Measurements from ENCODE around the gene KCNK5.

DNA sequence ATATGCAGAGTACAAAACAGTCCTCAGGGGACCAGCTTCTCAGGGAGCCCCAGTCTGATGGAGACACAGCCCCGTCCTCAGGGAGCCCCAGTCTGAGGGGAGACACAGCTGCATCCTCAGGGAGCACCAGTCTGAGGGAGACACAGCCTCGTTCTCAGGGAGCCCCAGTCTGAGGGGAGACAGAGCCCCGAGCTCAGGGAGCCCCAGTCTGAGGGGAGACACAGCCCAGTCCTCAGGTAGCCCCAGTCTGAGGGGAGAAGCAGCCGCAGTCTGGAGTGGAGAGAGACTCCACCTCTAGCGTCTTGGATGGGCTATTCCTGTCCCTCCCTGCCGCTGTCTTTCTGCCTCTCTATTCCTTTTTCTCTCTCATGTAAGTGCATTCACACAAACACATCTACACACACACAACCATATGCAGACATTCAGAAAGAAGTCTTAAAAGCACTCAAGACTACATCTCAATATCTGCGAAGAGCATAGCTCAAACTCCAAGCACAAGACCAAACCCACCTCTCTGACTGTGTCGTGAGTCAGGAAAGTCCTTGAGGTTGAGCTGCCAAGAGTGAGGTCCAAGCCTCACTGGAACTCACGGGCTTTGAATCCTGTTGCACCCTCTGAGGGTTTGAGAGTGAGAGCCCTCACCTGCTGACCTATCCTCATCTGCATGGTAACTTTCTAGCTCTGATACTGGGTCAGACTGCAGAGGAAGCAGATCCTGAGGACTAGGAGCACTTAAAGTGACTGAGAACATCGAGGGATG lies 61.2 kb downstream of the KCNK5 start:
- TF ChIP-seq TAF1 (IDR thresholded peaks at IDR 0.05; ENCODE audit: low read depth) = no peak
- TF ChIP-seq POLR2AphosphoS5 (IDR thresholded peaks at IDR 0.05) = no peak
- TF ChIP-seq EZH2 (IDR thresholded peaks at IDR 0.05; ENCODE audit: borderline replicate concordance, insufficient read depth, low read length, poor library complexity, severe bottlenecking) = no peak
- TF ChIP-seq, protein P1, sequence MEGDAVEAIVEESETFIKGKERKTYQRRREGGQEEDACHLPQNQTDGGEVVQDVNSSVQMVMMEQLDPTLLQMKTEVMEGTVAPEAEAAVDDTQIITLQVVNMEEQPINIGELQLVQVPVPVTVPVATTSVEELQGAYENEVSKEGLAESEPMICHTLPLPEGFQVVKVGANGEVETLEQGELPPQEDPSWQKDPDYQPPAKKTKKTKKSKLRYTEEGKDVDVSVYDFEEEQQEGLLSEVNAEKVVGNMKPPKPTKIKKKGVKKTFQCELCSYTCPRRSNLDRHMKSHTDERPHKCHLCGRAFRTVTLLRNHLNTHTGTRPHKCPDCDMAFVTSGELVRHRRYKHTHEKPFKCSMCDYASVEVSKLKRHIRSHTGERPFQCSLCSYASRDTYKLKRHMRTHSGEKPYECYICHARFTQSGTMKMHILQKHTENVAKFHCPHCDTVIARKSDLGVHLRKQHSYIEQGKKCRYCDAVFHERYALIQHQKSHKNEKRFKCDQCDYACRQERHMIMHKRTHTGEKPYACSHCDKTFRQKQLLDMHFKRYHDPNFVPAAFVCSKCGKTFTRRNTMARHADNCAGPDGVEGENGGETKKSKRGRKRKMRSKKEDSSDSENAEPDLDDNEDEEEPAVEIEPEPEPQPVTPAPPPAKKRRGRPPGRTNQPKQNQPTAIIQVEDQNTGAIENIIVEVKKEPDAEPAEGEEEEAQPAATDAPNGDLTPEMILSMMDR (IDR thresholded peaks at IDR 0.05; ENCODE audit: poor library complexity, severe bottlenecking) = no peak

Measured in neural cell (in vitro differentiated cells).